IPS-18a (cell line): ENCODE results near the gene ALLC.

ENCODE experiments used
- H3K27ac ChIP-seq: one replicate; pipeline ENCODE4 v1.5.1; 2013; ENCODE audit warnings: low read length
- H3K27me3 ChIP-seq: one replicate; pipeline ENCODE4 v1.6.1; 2013; ENCODE audit warnings: mild to moderate bottlenecking, low read length; ENCODE audit not compliant: control insufficient read depth, insufficient read depth
- H3K36me3 ChIP-seq: one replicate; pipeline ENCODE4 v1.6.1; 2013; ENCODE audit warnings: low read depth, low read length; ENCODE audit not compliant: control insufficient read depth
- H3K4me1 ChIP-seq: one replicate; pipeline ENCODE4 v1.6.1; 2013; ENCODE audit warnings: low read depth, low read length; ENCODE audit not compliant: control insufficient read depth
- H3K4me3 ChIP-seq: one replicate; pipeline ENCODE4 v1.5.1; 2013; ENCODE audit warnings: low read length
- H3K9ac ChIP-seq: one replicate; pipeline ENCODE4 v1.6.1; 2013; ENCODE audit warnings: mild to moderate bottlenecking, low read length, moderate library complexity
- H3K9me3 ChIP-seq: one replicate; pipeline ENCODE4 v1.6.1; 2013; ENCODE audit warnings: low read depth, low read length; ENCODE audit not compliant: control insufficient read depth

Gene ALLC

DNA sequence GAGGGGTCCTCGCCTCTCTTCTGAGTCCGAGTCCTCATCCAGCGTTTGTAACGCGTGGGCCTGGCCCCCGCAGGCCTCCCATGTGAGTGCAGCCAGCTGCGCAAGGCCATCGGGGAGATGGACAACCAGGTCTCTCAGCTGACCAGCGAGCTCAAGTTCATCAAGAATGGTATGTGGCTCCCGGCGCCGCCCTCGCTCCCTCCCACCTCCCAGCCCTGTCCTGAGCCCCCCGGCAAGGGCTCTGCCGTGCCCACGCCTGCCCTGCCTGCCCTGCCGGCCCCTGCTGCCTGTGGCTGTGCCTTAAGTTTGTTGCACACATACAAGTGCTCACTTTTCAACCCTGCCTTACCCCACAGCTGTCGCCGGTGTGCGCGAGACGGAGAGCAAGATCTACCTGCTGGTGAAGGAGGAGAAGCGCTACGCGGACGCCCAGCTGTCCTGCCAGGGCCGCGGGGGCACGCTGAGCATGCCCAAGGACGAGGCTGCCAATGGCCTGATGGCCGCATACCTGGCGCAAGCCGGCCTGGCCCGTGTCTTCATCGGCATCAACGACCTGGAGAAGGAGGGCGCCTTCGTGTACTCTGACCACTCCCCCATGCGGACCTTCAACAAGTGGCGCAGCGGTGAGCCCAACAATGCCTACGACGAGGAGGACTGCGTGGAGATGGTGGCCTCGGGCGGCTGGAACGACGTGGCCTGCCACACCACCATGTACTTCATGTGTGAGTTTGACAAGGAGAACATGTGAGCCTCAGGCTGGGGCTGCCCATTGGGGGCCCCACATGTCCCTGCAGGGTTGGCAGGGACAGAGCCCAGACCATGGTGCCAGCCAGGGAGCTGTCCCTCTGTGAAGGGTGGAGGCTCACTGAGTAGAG lies 14.4 kb upstream of the ALLC start:
- no peak overlapping the region for H3K27ac ChIP-seq
- H3K36me3 ChIP-seq = no peaks in the 10 kb centered on the region
- H3K9ac ChIP-seq = no peak overlapping the region
- no peaks in the 10 kb centered on the region for H3K27me3 ChIP-seq
- no peak overlapping the region for H3K4me3 ChIP-seq
- H3K4me1 ChIP-seq = no peaks in the 10 kb centered on the region
- H3K9me3 ChIP-seq = no peaks in the 10 kb centered on the region

DNA sequence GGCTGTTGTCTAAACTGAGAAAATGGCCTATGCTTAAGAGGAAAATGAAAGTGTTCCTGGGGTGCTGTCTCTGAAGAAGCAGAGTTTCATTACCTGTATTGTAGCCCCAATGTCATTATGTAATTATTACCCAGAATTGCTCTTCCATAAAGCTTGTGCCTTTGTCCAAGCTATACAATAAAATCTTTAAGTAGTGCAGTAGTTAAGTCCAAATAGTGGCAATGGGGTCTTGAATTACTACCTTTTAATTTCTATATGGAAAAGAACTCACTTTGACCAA lies 13.8 kb upstream of the ALLC start:
- Histone ChIP-seq H3K9ac (no peak overlapping the region), H3K27me3 (no peaks in the 10 kb centered on the region), H3K4me1 (no peaks in the 10 kb centered on the region), H3K9me3 (no peaks in the 10 kb centered on the region), H3K4me3 (no peak overlapping the region), H3K36me3 (no peaks in the 10 kb centered on the region), H3K27ac (no peak overlapping the region)

DNA sequence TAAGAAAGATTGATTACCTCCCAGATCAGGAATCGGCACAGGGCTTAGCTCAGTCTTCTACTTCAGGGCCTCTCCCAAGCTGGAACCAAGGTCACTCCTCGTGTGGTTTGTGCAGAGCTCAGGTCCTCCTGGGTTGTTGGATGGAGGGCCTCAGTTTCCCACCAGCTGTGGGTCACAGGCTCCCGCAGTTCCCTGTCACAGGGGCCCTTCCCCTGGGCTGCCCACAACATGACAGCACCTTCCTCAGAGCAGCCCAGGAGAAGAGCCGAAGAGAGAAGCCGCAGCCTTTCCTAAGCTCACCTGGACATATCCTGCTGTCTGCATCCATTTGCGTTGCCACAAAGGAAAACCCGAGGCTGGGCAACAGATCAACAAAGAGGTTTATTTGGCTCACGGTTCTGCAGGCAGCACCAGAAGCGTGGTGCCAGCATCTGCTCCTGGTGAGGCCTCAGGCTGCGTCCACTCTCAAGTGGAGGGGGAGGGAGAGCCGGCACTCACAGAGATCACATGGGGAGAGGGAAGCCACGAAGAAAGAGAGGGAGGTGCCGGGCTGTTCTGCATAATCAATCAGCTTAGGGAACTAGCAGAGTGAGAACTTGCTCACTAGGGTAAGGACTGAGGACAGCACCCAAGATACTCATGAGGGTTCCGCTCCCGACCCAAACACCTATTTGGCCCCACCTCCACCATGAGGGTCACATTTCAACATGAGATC lies 13.0 kb upstream of the ALLC start:
- Histone ChIP-seq H3K9me3 (no peaks in the 10 kb centered on the region), H3K27ac (no peak overlapping the region), H3K36me3 (no peaks in the 10 kb centered on the region)

DNA sequence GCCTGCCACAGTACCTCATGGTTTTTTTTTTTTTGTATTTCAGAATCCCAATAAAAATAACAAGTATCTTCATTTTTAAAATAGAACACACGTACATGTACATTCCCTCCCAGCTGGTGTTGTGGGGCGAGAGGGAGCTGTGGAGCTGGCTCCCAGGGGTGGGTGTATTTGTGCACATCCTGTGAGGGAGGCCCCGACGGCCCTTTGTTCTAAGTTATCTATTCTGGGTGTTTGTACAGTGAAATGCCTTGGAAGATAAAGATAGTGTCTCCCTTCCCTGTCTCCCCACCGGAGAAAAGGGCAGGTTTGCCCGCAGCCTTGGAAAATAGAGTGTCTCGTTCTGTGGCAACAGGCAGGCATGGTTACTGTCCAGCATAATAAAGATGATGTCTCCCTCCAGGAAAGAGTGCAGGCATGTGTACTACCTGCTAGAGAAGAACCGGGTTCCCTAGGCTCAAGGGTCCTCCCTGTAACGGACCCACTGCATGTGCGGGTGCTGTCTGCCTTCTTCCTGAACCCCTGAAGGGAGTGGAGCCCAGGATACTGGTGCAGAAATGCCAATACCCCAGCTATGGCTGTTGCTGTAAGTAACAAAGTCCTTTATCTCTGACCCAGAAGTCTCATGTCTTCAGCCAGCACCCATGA lies 12.1 kb upstream of the ALLC start:
- Histone ChIP-seq H3K9me3 (no peaks in the 10 kb centered on the region), H3K36me3 (no peaks in the 10 kb centered on the region), H3K27ac (no peak overlapping the region), H3K4me3 (no peak overlapping the region), H3K4me1 (no peaks in the 10 kb centered on the region), H3K9ac (no peak overlapping the region), H3K27me3 (no peaks in the 10 kb centered on the region)

More for the DNA sequence above, 13.0 kb upstream of the ALLC start:
- H3K4me3 ChIP-seq = no peak overlapping the region
- no peaks in the 10 kb centered on the region for H3K4me1 ChIP-seq
- no peak overlapping the region for H3K9ac ChIP-seq
- H3K27me3 ChIP-seq = no peaks in the 10 kb centered on the region

DNA sequence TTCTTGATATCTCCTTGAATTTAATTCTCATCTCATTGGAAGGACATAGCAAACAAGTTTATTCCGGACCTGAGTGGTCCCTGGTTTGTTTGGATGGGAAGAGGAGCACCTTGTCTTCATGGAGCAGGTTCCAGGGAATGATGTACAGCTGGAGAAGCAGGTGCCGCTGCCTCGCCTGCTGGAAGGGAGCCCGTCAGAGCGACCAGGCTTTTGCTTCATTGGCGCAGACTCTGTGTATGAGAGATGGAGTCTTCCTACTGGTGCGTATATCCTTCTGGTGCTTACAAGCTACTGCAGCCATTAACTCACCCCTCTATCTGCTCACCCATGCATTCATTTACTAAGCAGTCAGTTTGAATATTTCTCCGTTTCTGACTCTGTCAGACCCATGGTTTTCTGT lies 11.6 kb upstream of the ALLC start:
- Histone ChIP-seq H3K36me3 (no peaks in the 10 kb centered on the region), H3K9ac (no peak overlapping the region), H3K27ac (no peak overlapping the region), H3K27me3 (no peaks in the 10 kb centered on the region), H3K4me1 (peaks cover 1% of the 10 kb centered on the region), H3K4me3 (no peak overlapping the region), H3K9me3 (no peaks in the 10 kb centered on the region)

DNA sequence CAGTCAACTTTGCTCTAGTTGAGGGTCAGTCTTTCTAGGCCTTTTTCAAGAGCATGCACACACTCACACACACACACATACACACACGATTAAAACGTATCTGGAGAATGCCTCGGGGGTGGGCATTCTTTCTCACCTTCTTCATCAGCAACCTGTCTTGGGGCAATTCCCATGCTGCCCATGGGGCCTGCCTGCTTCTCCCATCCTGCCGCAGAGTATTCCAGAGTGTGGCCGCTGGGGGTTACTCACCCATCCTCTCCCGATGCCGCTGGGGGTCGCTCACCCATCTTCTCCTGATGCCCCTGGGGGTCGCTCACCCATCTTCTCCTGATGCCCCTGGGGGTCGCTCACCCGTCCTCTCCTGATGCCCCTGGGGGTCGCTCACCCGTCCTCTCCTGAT lies 10.8 kb upstream of the ALLC start:
- no peak overlapping the region for H3K27ac ChIP-seq
- H3K27me3 ChIP-seq = no peaks in the 10 kb centered on the region
- peaks cover 5% of the 10 kb centered on the region for H3K4me1 ChIP-seq
- no peak overlapping the region for H3K9ac ChIP-seq
- no peak overlapping the region for H3K4me3 ChIP-seq
- H3K9me3 ChIP-seq = no peaks in the 10 kb centered on the region
- no peaks in the 10 kb centered on the region for H3K36me3 ChIP-seq

DNA sequence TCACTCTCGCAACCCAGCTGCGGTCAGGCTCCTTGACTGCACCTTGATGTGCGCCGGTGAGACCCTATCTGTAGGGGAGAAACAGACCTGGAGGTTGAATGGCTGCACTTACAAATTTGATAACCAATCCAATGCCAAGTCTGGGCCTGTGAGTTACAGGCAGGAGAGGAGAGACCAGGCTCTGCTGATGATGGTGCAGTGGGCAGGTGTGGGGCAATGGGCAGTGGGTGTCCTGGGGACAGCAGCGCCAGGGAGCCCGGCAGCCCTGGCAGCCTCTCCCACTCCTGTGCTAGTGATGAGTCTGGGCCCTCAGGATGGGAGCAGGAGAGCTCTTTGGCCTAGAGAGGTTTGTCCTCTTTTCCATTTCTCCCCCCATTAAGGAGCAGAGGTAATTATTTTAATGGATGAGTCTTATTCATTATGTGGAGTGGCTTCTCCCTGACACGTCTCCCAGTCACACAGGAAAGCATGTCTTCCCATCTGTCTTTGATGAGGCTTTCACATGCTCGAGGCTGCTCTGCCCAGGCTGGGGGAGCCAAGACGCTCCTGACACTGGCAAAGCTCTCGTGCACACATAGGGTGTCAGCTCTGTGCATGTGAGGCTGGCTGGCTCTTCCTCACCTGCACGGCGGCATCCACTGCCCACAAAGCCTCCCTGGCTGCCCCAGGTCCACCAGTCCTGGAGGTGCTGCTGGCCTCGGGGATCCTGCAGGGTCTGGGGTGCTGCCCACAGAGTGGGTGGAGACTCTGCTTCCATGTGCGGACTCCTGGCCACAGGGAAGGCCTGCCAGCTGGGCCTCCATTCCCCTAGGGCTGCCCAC lies 10.0 kb upstream of the ALLC start:
- no peaks in the 10 kb centered on the region for H3K9me3 ChIP-seq
- no peak overlapping the region for H3K4me3 ChIP-seq
- H3K27me3 ChIP-seq = no peaks in the 10 kb centered on the region
- no peak overlapping the region for H3K9ac ChIP-seq
- no peaks in the 10 kb centered on the region for H3K36me3 ChIP-seq
- peaks cover 8% of the 10 kb centered on the region for H3K4me1 ChIP-seq
- no peak overlapping the region for H3K27ac ChIP-seq

DNA sequence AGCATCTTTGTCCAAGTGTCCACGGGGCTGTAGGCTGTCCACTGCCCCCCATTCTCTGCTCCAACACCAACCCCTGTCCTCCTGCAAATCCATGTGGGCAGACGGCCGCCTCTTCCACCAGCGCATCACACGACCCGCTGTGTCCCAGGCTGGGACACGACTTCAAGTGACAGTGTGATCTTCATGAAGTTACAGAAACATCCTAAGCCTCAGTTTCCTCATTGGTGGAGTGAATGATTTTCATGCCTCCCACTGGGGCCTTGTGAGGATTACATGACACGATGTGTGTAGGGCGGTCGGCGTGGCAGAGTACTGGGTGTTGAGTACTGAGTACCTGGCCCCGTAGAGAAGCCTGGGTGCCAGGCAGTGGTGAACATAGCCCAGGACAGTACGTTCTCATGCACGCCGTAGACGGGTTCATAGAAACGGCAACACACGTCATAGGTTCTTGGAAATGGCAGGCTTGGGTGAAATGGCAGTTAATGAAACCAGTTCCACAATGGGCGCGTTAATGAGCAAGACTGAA lies 9.3 kb upstream of the ALLC start:
- H3K9me3 ChIP-seq = no peaks in the 10 kb centered on the region
- H3K9ac ChIP-seq = no peak overlapping the region
- H3K27me3 ChIP-seq = no peaks in the 10 kb centered on the region
- no peak overlapping the region for H3K27ac ChIP-seq
- peaks cover 8% of the 10 kb centered on the region for H3K4me1 ChIP-seq
- H3K36me3 ChIP-seq = no peaks in the 10 kb centered on the region
- H3K4me3 ChIP-seq = no peak overlapping the region

DNA sequence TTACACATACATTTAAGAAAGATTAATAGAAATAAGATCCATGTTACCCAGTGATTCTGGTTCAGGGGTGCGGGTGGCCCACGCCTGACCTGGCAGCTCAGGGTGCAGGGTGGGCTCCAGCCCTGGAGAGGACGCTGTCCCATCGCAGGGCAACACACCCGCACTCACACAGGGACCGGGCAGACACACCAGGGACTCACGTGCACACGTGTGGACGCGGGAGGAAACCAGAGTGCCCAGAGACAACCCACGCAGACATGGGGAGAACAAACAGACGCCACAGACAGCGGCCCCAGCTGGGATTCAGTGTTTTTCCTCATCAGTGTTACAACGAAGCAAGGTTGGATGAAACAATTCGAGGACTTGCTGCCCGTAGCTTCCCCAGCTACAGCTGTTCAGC lies 8.4 kb upstream of the ALLC start:
- Histone ChIP-seq H3K27ac (no peak overlapping the region), H3K27me3 (no peaks in the 10 kb centered on the region), H3K4me3 (no peak overlapping the region), H3K36me3 (no peaks in the 10 kb centered on the region), H3K9ac (no peak overlapping the region), H3K4me1 (peaks cover 8% of the 10 kb centered on the region), H3K9me3 (no peaks in the 10 kb centered on the region)

DNA sequence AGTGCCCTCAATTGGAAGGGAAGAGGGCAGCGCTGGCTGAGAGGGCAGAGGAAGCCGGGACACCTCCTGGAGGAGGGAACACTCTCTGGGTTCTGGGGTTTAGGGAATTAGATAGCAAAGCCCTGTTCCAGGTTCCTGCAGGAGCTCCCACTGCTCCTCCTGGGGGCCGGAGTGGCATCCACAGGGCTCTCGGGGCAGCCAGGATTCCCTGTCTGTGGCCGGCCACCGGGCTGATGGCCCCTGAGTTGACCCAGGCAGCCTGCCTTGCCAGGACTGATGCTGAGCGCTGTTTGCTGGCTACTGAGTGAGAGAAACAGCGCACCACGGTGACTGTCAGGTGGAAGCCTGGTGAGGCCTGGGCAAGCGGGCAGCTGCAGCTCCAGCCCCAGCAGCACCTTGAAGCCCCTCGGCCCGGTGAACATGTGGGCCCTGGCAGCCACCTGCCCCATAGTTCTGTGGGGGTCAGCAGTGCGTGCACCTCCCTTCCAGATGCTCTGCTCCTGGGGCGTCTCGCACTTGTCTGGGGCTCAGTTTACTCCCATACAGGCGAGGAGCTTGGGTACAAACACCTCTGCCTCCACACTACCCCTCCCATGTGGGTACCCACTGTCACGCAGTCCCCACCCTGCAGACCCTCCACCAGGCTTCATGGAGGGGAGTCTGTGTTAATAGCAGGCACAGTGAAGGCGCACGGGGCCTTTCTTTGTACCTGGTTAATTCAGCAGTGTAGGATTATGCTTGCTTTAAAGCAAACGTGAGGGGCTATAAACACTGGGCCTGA lies 7.7 kb upstream of the ALLC start:
- no peak overlapping the region for H3K27ac ChIP-seq
- H3K27me3 ChIP-seq = no peaks in the 10 kb centered on the region
- H3K4me3 ChIP-seq = peak overlapping the region; percentile 23
- no peaks in the 10 kb centered on the region for H3K36me3 ChIP-seq
- H3K9ac ChIP-seq = no peak overlapping the region
- peaks cover 8% of the 10 kb centered on the region for H3K4me1 ChIP-seq
- no peaks in the 10 kb centered on the region for H3K9me3 ChIP-seq
